Naive thymus-derived CD4-positive, alpha-beta T cell (primary cell): ENCODE measurements around the gene KDELR1. TPM values are rescaled to one million over a fixed set of nuclear protein-coding genes. Genes with fewer than 3 reads are reported as not detected.

Source experiments
- ATAC-seq: fragments of 150-1000 bp; cut with Tn5 transposase; 2 replicates; pipeline ENCODE4 v1.10.0; 2021; ENCODE audit warnings: mild to moderate bottlenecking, moderate library complexity
- CTCF ChIA-PET: fragments of 350-600 bp; sonication (Branson Sonifier 250); formaldehyde crosslinking; loops from one replicate; lab custom pipeline; 2021; ENCODE audit warnings: antibody characterized with exemption; lab: Charles Lee
- POLR2A ChIA-PET: fragments of 350-600 bp; sonication (Branson Sonifier 250); formaldehyde crosslinking; loops from one replicate; lab custom pipeline; 2021; ENCODE audit warnings: antibody characterized with exemption, inconsistent platforms; lab: Charles Lee
- DNase-seq, 9 donors: peaks; one replicate each; pipeline versions ENCODE4 v3.0.0 to v3.0.0-alpha.2; 2020 to 2022; ENCODE audit warnings: mixed read lengths in 1 of 9
- H3K27ac ChIP-seq: one replicate; pipeline ENCODE4 v1.7.0; 2013; ENCODE audit warnings: mild to moderate bottlenecking, low read depth, low read length, moderate library complexity
- H3K27me3 ChIP-seq, 2 donors: one replicate each; pipeline ENCODE4 v1.7.0; 2013; ENCODE audit warnings: low read length in 2 of 2, mild to moderate bottlenecking in 2 of 2, moderate library complexity in 2 of 2; ENCODE audit not compliant: control insufficient read depth in 2 of 2, insufficient read depth in 2 of 2
- H3K36me3 ChIP-seq, 3 experiments: 1 replicate in 2 of 3; 2 replicates in 1 of 3; pipeline ENCODE4 v1.7.0; 2013; ENCODE audit warnings: low read length in 3 of 3, mild to moderate bottlenecking in 3 of 3, moderate library complexity in 1 of 3; ENCODE audit not compliant: insufficient read depth in 3 of 3, control insufficient read depth in 2 of 3
- H3K4me1 ChIP-seq, 2 donors: one replicate each; pipeline ENCODE4 v1.7.0; 2013; ENCODE audit warnings: low read length in 2 of 2, mild to moderate bottlenecking in 2 of 2, moderate library complexity in 1 of 2; ENCODE audit not compliant: control insufficient read depth in 2 of 2, insufficient read depth in 2 of 2
- H3K4me3 ChIP-seq: 2 replicates; pipeline ENCODE4 v1.7.0; 2013; ENCODE audit warnings: mild to moderate bottlenecking, low read length
- H3K9me3 ChIP-seq, 3 experiments: 1 replicate in 2 of 3; 2 replicates in 1 of 3; pipeline ENCODE4 v1.7.0; 2013; ENCODE audit warnings: low read length in 3 of 3; ENCODE audit not compliant: control insufficient read depth in 2 of 3
- H3K27ac Mint-ChIP-seq, 9 donors: one replicate each; pipeline ENCODE4 v1.8.0; 2020 to 2022; ENCODE audit warnings: mixed read lengths in 9 of 9, mild to moderate bottlenecking in 8 of 9, moderate library complexity in 5 of 9, inconsistent platforms in 2 of 9
- H3K27me3 Mint-ChIP-seq, 5 donors: one replicate each; pipeline ENCODE4 v1.8.0; 2021 to 2022; ENCODE audit warnings: mixed read lengths in 5 of 5, mild to moderate bottlenecking in 1 of 5
- H3K36me3 Mint-ChIP-seq, 5 donors: one replicate each; pipeline ENCODE4 v1.8.0; 2020 to 2022; ENCODE audit warnings: mixed read lengths in 5 of 5, mild to moderate bottlenecking in 3 of 5, inconsistent platforms in 1 of 5
- H3K4me1 Mint-ChIP-seq, 7 donors: one replicate each; pipeline ENCODE4 v1.8.0; 2020 to 2022; ENCODE audit warnings: mixed read lengths in 7 of 7, mild to moderate bottlenecking in 3 of 7, inconsistent platforms in 1 of 7
- H3K4me3 Mint-ChIP-seq, 10 donors: one replicate each; pipeline ENCODE4 v1.8.0; 2020 to 2022; ENCODE audit warnings: mild to moderate bottlenecking in 10 of 10, mixed read lengths in 10 of 10, moderate library complexity in 6 of 10, inconsistent platforms in 2 of 10
- H3K9me3 Mint-ChIP-seq, 11 donors: one replicate each; pipeline ENCODE4 v1.8.0; 2020 to 2022; ENCODE audit warnings: mixed read lengths in 11 of 11, mild to moderate bottlenecking in 4 of 11, inconsistent platforms in 1 of 11, moderate library complexity in 1 of 11
- intact Hi-C, 2 donors: fragments of 100-400 bp; cut with micrococcal nuclease; formaldehyde crosslinking; loops; one replicate each; pipeline ENCODE4 v1.15.1; 2023
- polyA plus RNA-seq, 2 donors: library from polyadenylated mRNA; unstranded; fragments of 300-500 nt; fragmentation: Illumina TruSeq; gene quantifications; one replicate each; pipeline ENCODE4 v1.2.3, GENCODE V29; 2021
- total RNA-seq, 6 experiments: library from RNA in 5 of 6; stranded (reverse) in 5 of 6; gene quantifications; 1 replicate in 5 of 6; 2 replicates in 1 of 6; pipeline ENCODE4 v1.2.3 and lab custom pipeline; 2021 to 2026

KDELR1 gene
- total and polyA plus RNA-seq, 7 experiments from 2014 or later = 22.2 to 73.9 (median 51.2) TPM

DNA sequence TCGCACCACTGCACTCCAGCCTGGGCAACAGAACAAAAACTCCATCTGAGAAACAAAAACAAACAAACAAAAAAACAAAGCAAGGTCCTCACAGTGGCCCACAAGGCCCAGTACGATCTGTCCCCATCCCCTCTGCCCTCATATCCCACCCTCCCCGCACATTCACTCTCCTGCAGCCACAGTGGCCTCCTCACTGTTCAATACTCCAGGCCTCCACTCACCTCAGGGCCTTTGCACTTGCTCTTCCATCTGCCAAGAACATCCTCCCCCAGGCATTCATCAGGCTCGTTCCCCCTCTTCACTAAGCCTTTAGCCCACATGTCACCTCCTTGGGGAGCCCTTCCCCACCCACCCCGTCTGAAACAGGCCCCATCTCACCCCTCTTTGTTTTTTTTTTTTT is 32.2 kb downstream of the KDELR1 start:
- intact Hi-C loops = no loop called here
- peaks cover 6 to 9% of the 10 kb centered on the region in 2 donors for H3K4me1 ChIP-seq
- Mint-ChIP-seq H3K27me3 (peaks cover 0 to 3% (median 0%) of the 10 kb centered on the region in 5 donors), H3K36me3 (peaks cover 0 to 8% (median 1%) of the 10 kb centered on the region in 5 donors), H3K9me3 (peaks cover 0 to 5% (median 0%) of the 10 kb centered on the region in 11 donors), H3K27ac (no peak overlapping the region), H3K4me3 (no peak overlapping the region), H3K4me1 (peaks cover 0 to 19% (median 6%) of the 10 kb centered on the region in 7 donors)
- no peak overlapping the region for H3K27ac ChIP-seq
- no peak for DNase-seq
- POLR2A ChIA-PET = interaction anchor here (1.0 kb wide), 1 partner anchor 33 kb away, joined by 3 read pairs; no protein-coding TSS in a partner anchor
- ATAC-seq = no peak
- H3K36me3 ChIP-seq = peaks cover 0 to 13% (median 0%) of the 10 kb centered on the region in 3 experiments
- no peak overlapping the region for H3K4me3 ChIP-seq
- H3K9me3 ChIP-seq = no peaks in the 10 kb centered on the region
- no peaks in the 10 kb centered on the region for H3K27me3 ChIP-seq
- CTCF ChIA-PET = interaction anchor here (0.6 to 0.8 kb wide), 2 partner anchors 40 to 67 kb away, joined by 3 read pairs; no protein-coding TSS in a partner anchor

DNA sequence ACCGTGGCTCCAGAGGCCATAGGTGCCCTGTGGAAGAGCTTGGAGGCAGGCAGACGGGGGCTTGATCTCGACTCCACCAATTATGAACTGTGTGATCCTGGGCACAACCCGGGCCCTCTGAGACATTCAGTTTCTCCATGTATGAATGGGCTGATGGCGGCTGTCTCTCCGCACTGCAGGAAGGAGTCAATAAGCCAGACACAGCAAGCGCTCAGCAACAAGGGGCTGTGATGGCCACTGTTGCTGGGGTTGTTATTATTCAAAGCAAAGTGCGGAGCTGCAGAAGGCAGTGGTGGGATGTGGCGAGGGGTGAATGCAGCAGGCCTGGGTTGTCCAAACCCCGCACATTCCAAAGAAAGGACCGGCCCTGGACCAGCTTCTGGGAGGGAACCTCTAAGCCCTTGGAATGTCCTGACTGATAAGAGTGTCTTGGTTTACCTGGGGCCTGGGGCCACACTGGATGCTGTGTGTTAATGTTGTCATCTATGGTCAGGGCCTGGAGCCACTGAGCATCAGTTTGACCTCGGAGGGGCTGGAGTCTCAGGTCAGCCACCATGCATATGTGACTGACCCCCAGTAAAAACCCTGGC is 35.9 kb downstream of the KDELR1 start:
- H3K9me3 ChIP-seq = no peaks in the 10 kb centered on the region
- H3K4me1 ChIP-seq = no peaks in the 10 kb centered on the region
- no peaks in the 10 kb centered on the region for H3K27me3 Mint-ChIP-seq
- H3K36me3 Mint-ChIP-seq = peaks cover 0 to 8% (median 1%) of the 10 kb centered on the region in 5 donors
- ChIA-PET CTCF (no interaction called here), POLR2A (no interaction called here)
- no peaks in the 10 kb centered on the region for H3K9me3 Mint-ChIP-seq
- intact Hi-C loops = no loop called here
- H3K27ac Mint-ChIP-seq = no peak overlapping the region
- peaks cover 0 to 9% (median 3%) of the 10 kb centered on the region in 7 donors for H3K4me1 Mint-ChIP-seq
- no peaks in the 10 kb centered on the region for H3K27me3 ChIP-seq
- H3K4me3 ChIP-seq = no peak overlapping the region
- ATAC-seq = no peak
- H3K27ac ChIP-seq = no peak overlapping the region
- H3K4me3 Mint-ChIP-seq = no peak overlapping the region
- no peak for DNase-seq
- peaks cover 0 to 13% (median 0%) of the 10 kb centered on the region in 3 experiments for H3K36me3 ChIP-seq

DNA sequence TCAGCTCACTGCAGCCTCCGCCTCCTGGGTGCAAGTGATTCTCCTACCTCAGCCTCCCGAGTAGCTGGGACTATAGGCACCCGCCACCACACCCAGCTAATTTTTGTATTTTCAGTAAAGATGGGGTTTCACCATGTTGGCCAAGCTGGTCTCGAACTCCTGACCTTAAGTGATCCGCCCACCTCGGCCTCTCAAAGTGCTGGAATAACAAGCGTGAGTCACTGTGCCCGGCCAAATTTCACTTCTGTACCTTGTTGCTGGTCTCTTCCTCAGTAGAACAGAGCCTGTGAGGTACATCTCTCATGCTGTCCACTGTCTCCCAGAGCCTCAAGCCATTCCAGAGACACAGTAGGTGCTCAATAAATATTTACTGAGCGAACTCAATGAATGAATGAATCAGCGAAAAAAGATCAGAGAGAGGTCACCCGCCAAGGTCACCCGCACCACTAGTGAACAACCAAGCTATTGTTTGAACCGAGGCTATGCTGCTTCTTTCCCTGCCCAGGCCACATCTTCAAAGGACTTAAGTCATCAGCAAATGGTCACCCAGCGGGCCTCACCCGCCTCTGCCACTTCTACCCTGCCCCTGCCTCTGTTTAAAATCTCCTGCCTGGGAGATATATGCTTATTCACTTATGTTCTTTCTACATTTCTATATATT is 36.9 kb downstream of the KDELR1 start:
- no peaks in the 10 kb centered on the region for H3K4me1 ChIP-seq
- H3K36me3 ChIP-seq = peaks cover 0 to 8% (median 0%) of the 10 kb centered on the region in 3 experiments
- no peak overlapping the region for H3K27ac Mint-ChIP-seq
- POLR2A ChIA-PET = no interaction called here
- CTCF ChIA-PET = no interaction called here
- H3K27me3 ChIP-seq = no peaks in the 10 kb centered on the region
- H3K9me3 ChIP-seq = no peaks in the 10 kb centered on the region
- intact Hi-C loops = no loop called here
- DNase-seq = no peak
- no peaks in the 10 kb centered on the region for H3K27me3 Mint-ChIP-seq
- no peak overlapping the region for H3K4me3 ChIP-seq
- H3K4me3 Mint-ChIP-seq = no peak overlapping the region
- peaks cover 0 to 9% (median 3%) of the 10 kb centered on the region in 7 donors for H3K4me1 Mint-ChIP-seq
- H3K36me3 Mint-ChIP-seq = peaks cover 0 to 5% (median 1%) of the 10 kb centered on the region in 5 donors
- no peak overlapping the region for H3K27ac ChIP-seq
- no peak for ATAC-seq
- no peaks in the 10 kb centered on the region for H3K9me3 Mint-ChIP-seq

DNA sequence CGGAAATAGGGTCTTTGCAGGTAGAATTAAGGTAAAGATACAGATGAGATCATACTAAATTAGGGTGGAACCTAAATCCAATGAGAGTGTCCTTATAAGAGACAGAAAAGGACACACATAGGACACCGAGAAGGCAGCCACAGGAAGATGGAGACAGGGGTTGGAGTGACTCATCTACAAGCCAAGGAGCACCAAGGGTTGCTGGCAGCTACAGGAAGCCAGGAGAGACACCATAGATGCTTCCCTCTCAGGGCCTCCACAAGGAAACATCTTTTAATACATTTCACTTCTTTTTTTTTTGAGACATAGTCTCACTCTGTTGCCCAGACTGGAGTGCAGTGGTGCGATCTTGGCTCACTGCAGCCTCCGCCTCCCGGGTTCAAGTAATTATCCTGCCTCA is 37.7 kb downstream of the KDELR1 start:
- peaks cover 0 to 4% (median 0%) of the 10 kb centered on the region in 3 experiments for H3K36me3 ChIP-seq
- no peaks in the 10 kb centered on the region for H3K27me3 Mint-ChIP-seq
- peaks cover 0 to 9% (median 3%) of the 10 kb centered on the region in 7 donors for H3K4me1 Mint-ChIP-seq
- no peak overlapping the region for H3K27ac ChIP-seq
- POLR2A ChIA-PET = no interaction called here
- H3K9me3 ChIP-seq = no peaks in the 10 kb centered on the region
- H3K27me3 ChIP-seq = no peaks in the 10 kb centered on the region
- H3K4me3 ChIP-seq = no peak overlapping the region
- peaks cover 0 to 4% (median 0%) of the 10 kb centered on the region in 5 donors for H3K36me3 Mint-ChIP-seq
- DNase-seq = no peak
- no peak overlapping the region for H3K27ac Mint-ChIP-seq
- CTCF ChIA-PET = no interaction called here
- H3K4me3 Mint-ChIP-seq = no peak overlapping the region
- H3K9me3 Mint-ChIP-seq = no peaks in the 10 kb centered on the region
- intact Hi-C loops = no loop called here
- ATAC-seq = no peak
- no peaks in the 10 kb centered on the region for H3K4me1 ChIP-seq

DNA sequence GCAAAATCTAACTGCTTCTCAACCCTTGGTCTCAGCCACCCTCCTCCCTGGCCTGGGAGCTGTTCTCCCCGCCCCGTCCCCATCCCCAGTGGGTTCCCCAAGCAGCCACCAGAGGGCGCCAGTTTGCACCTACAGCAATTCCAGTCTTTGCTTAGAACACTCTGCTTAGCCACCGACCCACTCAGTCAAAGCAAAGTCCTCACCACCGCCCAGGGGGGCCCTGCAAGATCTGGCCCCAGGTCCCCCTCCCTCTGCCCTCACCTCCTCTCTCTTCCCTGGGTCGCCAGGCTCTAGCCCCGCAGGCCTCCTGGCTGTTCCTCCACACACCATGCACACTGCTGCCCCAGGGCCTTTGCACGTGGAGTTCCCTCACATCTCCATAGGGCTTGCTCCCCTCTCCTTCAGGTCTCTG is 40.0 kb downstream of the KDELR1 start:
- peak overlapping the region in 1 of 10 donors; percentile 45 for H3K4me3 Mint-ChIP-seq
- no peak overlapping the region for H3K4me3 ChIP-seq
- ChIA-PET CTCF (interaction anchor here (1.5 kb wide), 1 partner anchor 233 kb away, joined by 5 read pairs; no protein-coding TSS in a partner anchor), POLR2A (no interaction called here)
- peak; percentile 82 for ATAC-seq
- H3K4me1 Mint-ChIP-seq = peaks cover 0 to 10% (median 3%) of the 10 kb centered on the region in 7 donors
- H3K27ac ChIP-seq = no peak overlapping the region
- H3K27me3 ChIP-seq = no peaks in the 10 kb centered on the region
- no peaks in the 10 kb centered on the region for H3K27me3 Mint-ChIP-seq
- peaks cover 0 to 9% (median 3%) of the 10 kb centered on the region in 5 donors for H3K36me3 Mint-ChIP-seq
- intact Hi-C loops = loop anchor here (1.0 to 2.0 kb wide), 4 partner anchors 17 to 257 kb away; no protein-coding TSS in a partner anchor
- peak; percentile 49 to 81 (median 64) for DNase-seq
- no peaks in the 10 kb centered on the region for H3K4me1 ChIP-seq
- H3K9me3 Mint-ChIP-seq = no peaks in the 10 kb centered on the region
- H3K9me3 ChIP-seq = no peaks in the 10 kb centered on the region
- no peaks in the 10 kb centered on the region for H3K36me3 ChIP-seq
- H3K27ac Mint-ChIP-seq = peak overlapping the region in 1 of 9 donors; percentile 5

DNA sequence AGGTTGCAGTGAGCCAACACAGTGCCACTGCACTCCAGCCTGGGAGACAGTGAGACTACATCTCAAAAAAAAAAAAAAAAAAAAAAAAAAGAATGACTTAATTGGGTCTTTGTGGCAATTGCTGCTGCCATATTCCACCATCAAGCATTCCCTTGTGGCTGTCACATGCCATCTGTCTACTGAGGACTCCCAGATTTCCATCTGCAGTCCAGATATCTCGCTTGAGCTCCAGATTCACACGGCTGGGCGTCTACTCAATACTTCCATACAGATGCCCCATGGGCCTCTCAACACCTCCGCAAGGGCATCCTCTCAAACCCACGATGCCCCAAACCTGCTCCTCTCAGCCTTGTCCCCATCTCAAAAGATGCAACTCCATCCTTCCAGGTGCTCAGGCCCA is 40.5 kb downstream of the KDELR1 start:
- no peaks in the 10 kb centered on the region for H3K27me3 ChIP-seq
- no peaks in the 10 kb centered on the region for H3K9me3 ChIP-seq
- no peaks in the 10 kb centered on the region for H3K9me3 Mint-ChIP-seq
- no peak overlapping the region for H3K4me3 ChIP-seq
- no peaks in the 10 kb centered on the region for H3K4me1 ChIP-seq
- CTCF ChIA-PET = interaction anchor here (0.7 to 1.5 kb wide), 3 partner anchors 10 to 233 kb away, joined by 4 to 5 read pairs (median 4); no protein-coding TSS in a partner anchor
- H3K36me3 ChIP-seq = no peaks in the 10 kb centered on the region
- H3K27ac ChIP-seq = no peak overlapping the region
- H3K27me3 Mint-ChIP-seq = no peaks in the 10 kb centered on the region
- H3K4me1 Mint-ChIP-seq = peaks cover 0 to 10% (median 3%) of the 10 kb centered on the region in 7 donors
- POLR2A ChIA-PET = no interaction called here
- peaks cover 0 to 9% (median 3%) of the 10 kb centered on the region in 5 donors for H3K36me3 Mint-ChIP-seq
- ATAC-seq (no peak), DNase-seq (no peak)
- no peak overlapping the region for H3K4me3 Mint-ChIP-seq
- intact Hi-C loops = loop anchor here (1.0 to 2.0 kb wide), 4 partner anchors 16 to 257 kb away; no protein-coding TSS in a partner anchor
- H3K27ac Mint-ChIP-seq = peak overlapping the region in 1 of 9 donors; percentile 5
